Endothelial cell of umbilical vein (primary cell): Measurements from ENCODE around the gene ZBTB12. TPM values are rescaled to one million over a fixed set of nuclear protein-coding genes. Genes with fewer than 3 reads are reported as not detected.
A peak's percentile ranks its signal among the peaks of the same experiment; 100 is the strongest.

Experiments
- BruUV-seq: library from RNA; stranded (reverse); fragments of 400-500 nt; replicated peaks from 2 replicates; lab custom pipeline; 2021; lab: Mats Ljungman, UMichigan
- CTCF ChIA-PET: fragments of 300-600, 350-600 bp; sonication (Branson Sonifier 250); formaldehyde crosslinking; loops from one replicate; lab custom pipeline; 2021; ENCODE audit warnings: antibody characterized with exemption, inconsistent platforms; lab: Charles Lee
- POLR2A ChIA-PET: fragments of 300-600, 350-600 bp; sonication (Branson Sonifier 250); formaldehyde crosslinking; loops from one replicate; lab custom pipeline; 2021; ENCODE audit warnings: antibody characterized with exemption, inconsistent platforms; lab: Charles Lee
- DNase-seq: peaks from one replicate; pipeline ENCODE4 v3.0.0-alpha.2; 2011; ENCODE audit warnings: low read depth, low spot score
- FAIRE-seq: peaks from 2 replicates; lab custom pipeline; 2011; peaks lifted over from hg19 to GRCh38; lab: Jason Lieb, UNC
- H2AFZ ChIP-seq: 2 replicates; pipeline ENCODE4 v1.6.0; 2012; ENCODE audit warnings: low read depth, low read length, control low read depth, inconsistent platforms
- H3K27ac ChIP-seq: 2 replicates; pipeline ENCODE4 v1.5.1; 2011; ENCODE audit warnings: low read depth, mild to moderate bottlenecking, control low read depth, low read length, moderate library complexity; ENCODE audit not compliant: insufficient read depth
- H3K27me3 ChIP-seq, 2 experiments: 2 replicates each; pipeline versions ENCODE4 v1.6.0 to v1.6.1; 2011; ENCODE audit warnings: low read length in 2 of 2, mixed read lengths in 1 of 2; ENCODE audit not compliant: control insufficient read depth in 2 of 2, insufficient read depth in 2 of 2
- H3K36me3 ChIP-seq, 2 experiments: 2 replicates in 1 of 2; 3 replicates in 1 of 2; pipeline ENCODE4 v1.5.1; 2011; ENCODE audit warnings: low read length in 2 of 2, mild to moderate bottlenecking in 1 of 2, moderate library complexity in 1 of 2; ENCODE audit not compliant: control insufficient read depth in 2 of 2, insufficient read depth in 2 of 2; ENCODE audit errors: extremely low read depth in 1 of 2
- H3K4me1 ChIP-seq: 3 replicates; pipeline ENCODE4 v1.5.1; 2011; ENCODE audit warnings: mild to moderate bottlenecking, low read length; ENCODE audit not compliant: control insufficient read depth, insufficient read depth; ENCODE audit errors: extremely low read depth
- H3K4me2 ChIP-seq: 2 replicates; pipeline ENCODE4 v1.6.1; 2011; ENCODE audit warnings: low read length, control low read depth, mixed read lengths; ENCODE audit not compliant: insufficient read depth
- H3K4me3 ChIP-seq, 3 experiments: fragments of 200-600 bp in 1 of 3; sonication (generic), shearing (Covaris generic) in 1 of 3; replicated peaks in 1 of 3; 2 replicates each; pipeline ENCODE4 v1.5.1; 2011 to 2016; ENCODE audit warnings: control low read depth in 3 of 3, low read length in 3 of 3, mild to moderate bottlenecking in 2 of 3, inconsistent platforms in 1 of 3, low read depth in 1 of 3, moderate library complexity in 1 of 3; ENCODE audit not compliant: insufficient read depth in 1 of 3
- H3K79me2 ChIP-seq: 2 replicates; pipeline ENCODE4 v1.6.0; 2012; ENCODE audit warnings: low read length, inconsistent platforms; ENCODE audit not compliant: control insufficient read depth, insufficient read depth
- H3K9ac ChIP-seq: replicated peaks from 2 replicates; pipeline ENCODE3; 2011; ENCODE audit warnings: low read length, control low read depth; ENCODE audit not compliant: insufficient read depth; ENCODE audit errors: extremely low read depth
- H3K9me1 ChIP-seq: replicated peaks from 3 replicates; pipeline ENCODE4 v1.6.0; 2011; ENCODE audit warnings: mild to moderate bottlenecking, low read length; ENCODE audit not compliant: control insufficient read depth, insufficient read depth; ENCODE audit errors: extremely low read depth
- H3K9me3 ChIP-seq: replicated peaks from 2 replicates; pipeline ENCODE4 v1.5.1; 2012; ENCODE audit warnings: low read length, inconsistent platforms; ENCODE audit not compliant: control insufficient read depth, insufficient read depth
- H4K20me1 ChIP-seq: replicated peaks from 2 replicates; pipeline ENCODE3; 2011; ENCODE audit warnings: mild to moderate bottlenecking, low read length; ENCODE audit not compliant: control insufficient read depth, insufficient read depth; ENCODE audit errors: extremely low read depth
- CTCF ChIP-seq, 2 donors: IDR thresholded peaks; 1 replicate in 1 of 2; 2 replicates in 1 of 2; pipeline ENCODE4 v1.5.1; 2011; ENCODE audit warnings: low read length in 2 of 2, mild to moderate bottlenecking in 2 of 2, moderate library complexity in 2 of 2, control low read depth in 1 of 2, inconsistent platforms in 1 of 2, low read depth in 1 of 2; ENCODE audit not compliant: insufficient read depth in 1 of 2; ENCODE audit errors: extremely low read depth in 1 of 2
- EZH2 ChIP-seq: IDR thresholded peaks from 2 replicates; pipeline ENCODE4 v1.6.1; 2012; ENCODE audit warnings: borderline replicate concordance, low read depth, mild to moderate bottlenecking, moderate library complexity, low read length, inconsistent platforms; ENCODE audit not compliant: severe bottlenecking
- FOS ChIP-seq: IDR thresholded peaks from 2 replicates; pipeline ENCODE4 v1.6.1; 2011; ENCODE audit warnings: mild to moderate bottlenecking, low read length, moderate library complexity, borderline replicate concordance; ENCODE audit not compliant: insufficient read depth
- GATA2 ChIP-seq: IDR thresholded peaks from 2 replicates; pipeline ENCODE4 v1.7.0; 2011; ENCODE audit warnings: low read depth, mild to moderate bottlenecking, moderate library complexity, mixed read lengths, low read length; ENCODE audit not compliant: insufficient read length, insufficient read depth
- JUN ChIP-seq: IDR thresholded peaks from 2 replicates; pipeline ENCODE4 v1.6.1; 2011; ENCODE audit warnings: borderline replicate concordance, low read depth; ENCODE audit not compliant: insufficient read length, insufficient read depth
- MAX ChIP-seq: IDR thresholded peaks from 2 replicates; pipeline ENCODE4 v1.6.1; 2011; ENCODE audit not compliant: insufficient read depth, insufficient read length
- POLR2A ChIP-seq: IDR thresholded peaks from 2 replicates; pipeline ENCODE4 v1.6.1; 2012; ENCODE audit warnings: low read depth, mild to moderate bottlenecking, control low read depth, low read length
- POLR2AphosphoS5 ChIP-seq: IDR thresholded peaks from 2 replicates; pipeline ENCODE4 v1.6.1; 2012; ENCODE audit warnings: low read depth, mild to moderate bottlenecking, control low read depth, low read length, moderate library complexity; ENCODE audit not compliant: insufficient read depth
- dilution Hi-C: fragments of 300-500 bp; cut with MboI; formaldehyde crosslinking; loops from one replicate; pipeline ENCODE4 v1.15.0; 2019; ENCODE audit warnings: low sequenced_read_pairs; ENCODE audit not compliant: extremely low pct_ligation_motif_present
- intact Hi-C: fragments of 100-400 bp; cut with micrococcal nuclease; formaldehyde crosslinking; loops from one replicate; pipeline ENCODE4 v1.10.0; 2022
- polyA plus RNA-seq, 4 experiments: library from polyadenylated mRNA; depleted of rRNA in 3 of 4; stranded (reverse) in 3 of 4; unstranded in 1 of 4; fragments of >200 nt; gene quantifications; 2 replicates each; pipeline versions ENCODE4 v1.2.1 to v1.2.3, GENCODE V29; 2011 to 2012; ENCODE audit warnings: missing spikeins in 1 of 4
- total RNA-seq: library from RNA; stranded (reverse); gene quantifications from 2 replicates; pipeline ENCODE4 v1.2.3, GENCODE V29; 2021

ZBTB12 gene
- total and polyA plus RNA-seq, 2 donors (not counting 3 experiments of a cell fraction or from before 2014, with no cell fraction given) = 2.9 to 4.9 TPM

GRCh38 chr6:31897612-31898382, 4.1 kb downstream of the ZBTB12 start, which contains the start of gene EHMT2:
TSS of gene EHMT2 (minus strand) at chr6:31897698. CDS start at chr6:31897677, 21 bp downstream.
- TF ChIP-seq FOS (no peak), EZH2 (no peak), CTCF (IDR thresholded peaks at IDR 0.05; ENCODE audit: extremely low read depth in 1 of 2, insufficient read depth in 1 of 2, low read depth in 1 of 2, low read length in 2 of 2) (no peak), POLR2A (peak; percentile 48), MAX (peak; percentile 88), GATA2 (no peak), JUN (no peak), POLR2AphosphoS5 (no peak)
- DNase-seq (peak; percentile 82), FAIRE-seq (peak; percentile 80)
- no peaks in the 10 kb centered on the region for H3K27me3 ChIP-seq
- H3K79me2 ChIP-seq = no peaks in the 10 kb centered on the region
- CTCF ChIA-PET = interaction anchor here (0.7 to 2.4 kb wide), 9 partner anchors 9 to 941 kb away, joined by 3 to 31 read pairs (median 4); partner anchors contain the start of genes NELFE, NEU1, SKIC2 and TAP2
- peaks cover 0 to 8% of the 10 kb centered on the region in 2 experiments for H3K36me3 ChIP-seq
- H3K9ac ChIP-seq = peak within 1 kb of the TSS; percentile 71
- TSS peak; percentile 80 for BruUV-seq
- H3K27ac ChIP-seq = peak within 1 kb of the TSS; percentile 1
- H3K4me3 ChIP-seq = peak within 1 kb of the TSS; percentile 57 to 75 (median 69)
- dilution Hi-C loops (no loop called here), intact Hi-C loops (loop anchor here (5.0 kb wide), 1 partner anchor 65 kb away; no protein-coding TSS in a partner anchor)
- POLR2A ChIA-PET = interaction anchor here (0.6 to 1.9 kb wide), 4 partner anchors 14 to 71 kb away, joined by 3 to 7 read pairs (median 6); partner anchors contain the start of genes HSPA1B and NEU1
- H3K4me2 ChIP-seq = peak within 1 kb of the TSS; percentile 97
- H4K20me1 ChIP-seq = no peaks in the 10 kb centered on the region
- peak within 1 kb of the TSS; percentile 78 for H2AFZ ChIP-seq
- H3K4me1 ChIP-seq = peaks cover 12% of the 10 kb centered on the region
- H3K9me1 ChIP-seq = no peaks in the 10 kb centered on the region
- no peaks in the 10 kb centered on the region for H3K9me3 ChIP-seq
